HG02610 (cell line): ENCODE data around the gene USP40.

Experiments
- ATAC-seq: cut with Tn5 transposase; IDR thresholded peaks from one replicate; pipeline ENCODE4 v1.9.1; 2021; ENCODE audit warnings: mild to moderate bottlenecking, moderate library complexity; ENCODE audit not compliant: unreplicated experiment

The USP40 gene

DNA sequence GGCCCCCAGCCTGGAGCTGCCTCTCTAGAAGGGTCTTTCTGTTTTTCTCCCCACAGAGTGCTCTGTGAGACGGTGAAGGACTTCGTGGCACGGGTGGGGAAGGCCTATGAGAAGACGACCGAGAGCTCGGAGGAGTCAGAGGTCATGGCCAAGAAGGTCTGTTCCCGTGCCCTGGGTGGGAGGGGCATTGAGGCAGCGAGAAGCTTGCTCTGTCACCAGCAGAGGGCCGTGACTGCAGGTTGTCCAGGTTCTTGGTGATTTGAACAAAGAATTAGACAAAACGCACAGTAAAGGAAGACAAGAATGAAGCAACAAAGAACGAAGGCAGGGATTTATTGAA lies 118.4 kb downstream of the USP40 start:
- no peak for ATAC-seq

DNA sequence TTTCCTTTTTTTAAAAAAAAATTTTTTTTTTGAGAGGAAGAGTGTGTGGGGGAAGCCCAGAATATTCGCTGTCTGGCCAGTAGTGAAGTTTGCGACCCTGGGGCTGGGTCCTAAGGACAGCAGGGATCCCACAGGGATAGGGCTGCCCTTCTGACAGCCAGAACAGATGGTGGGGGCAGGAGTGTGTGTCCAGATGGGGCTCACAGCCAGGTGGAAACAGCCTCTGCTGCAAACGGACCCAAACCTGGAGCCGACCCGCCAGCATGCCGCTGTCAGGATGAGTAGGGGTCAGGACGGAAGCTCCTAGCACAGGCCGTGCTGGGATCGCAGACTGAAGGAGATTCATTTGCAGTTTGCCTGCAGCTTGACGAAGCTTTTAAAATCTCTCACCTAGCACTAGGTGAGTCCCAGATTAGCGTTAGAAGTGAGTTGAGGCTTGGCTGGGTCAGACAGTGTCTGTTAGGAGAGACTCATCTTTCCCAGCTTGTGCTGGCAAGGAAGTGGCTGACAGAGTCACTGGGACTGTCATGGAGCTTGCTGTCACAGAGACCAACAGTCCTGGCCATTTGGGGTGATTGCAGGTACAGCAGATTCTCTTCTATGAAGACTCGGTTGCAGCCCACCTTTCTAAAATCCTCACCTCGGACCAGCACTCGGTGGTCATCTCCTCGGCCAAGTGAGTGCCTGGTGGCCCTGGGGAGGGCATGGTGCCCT lies 118.9 kb downstream of the USP40 start:
- no peak for ATAC-seq

DNA sequence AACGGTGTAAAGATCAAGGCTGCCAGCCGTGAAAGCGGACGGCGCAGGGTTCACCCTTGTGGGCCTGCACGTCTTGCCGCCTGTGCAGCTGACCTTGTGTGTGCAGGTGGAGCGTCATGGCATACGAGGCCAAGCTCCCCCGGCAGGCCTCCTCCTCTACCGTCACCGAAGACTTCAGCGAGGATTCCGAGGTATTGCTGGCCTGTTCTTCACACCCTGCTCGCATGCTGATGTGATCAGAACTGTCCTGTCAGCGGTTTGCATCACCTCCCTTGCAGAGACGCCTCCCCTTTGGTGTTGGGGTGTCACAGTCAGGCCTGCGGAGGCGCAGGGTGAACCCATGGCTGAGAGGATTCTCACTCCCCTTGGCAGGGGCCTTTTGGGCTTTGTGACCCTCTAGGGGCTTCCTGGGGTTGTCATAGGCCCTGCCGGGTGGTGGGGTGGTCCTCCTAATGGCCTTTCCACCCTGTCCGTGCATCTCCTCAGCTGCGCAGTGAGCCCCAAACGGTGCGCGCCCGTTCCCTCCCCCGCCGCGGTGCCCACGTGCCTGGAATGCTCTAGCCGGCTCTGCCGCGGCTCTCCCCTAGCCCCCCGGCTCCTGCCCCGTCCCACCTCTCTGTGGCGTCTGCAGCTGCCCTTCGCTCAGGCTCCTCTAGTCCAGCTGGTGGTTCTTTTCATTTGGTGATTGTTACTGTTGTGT lies 119.8 kb downstream of the USP40 start:
- ATAC-seq, result no peak

- ATAC-seq, result no peak
Observed at GRCh38 chr2:233446121-233446520, 120.5 kb downstream of the USP40 start.

- ATAC-seq, result no peak
Observed at GRCh38 chr2:233445152-233445830, 121.3 kb downstream of the USP40 start.

- ATAC-seq, result no peak
Observed at GRCh38 chr2:233444501-233444900, 122.1 kb downstream of the USP40 start.

DNA sequence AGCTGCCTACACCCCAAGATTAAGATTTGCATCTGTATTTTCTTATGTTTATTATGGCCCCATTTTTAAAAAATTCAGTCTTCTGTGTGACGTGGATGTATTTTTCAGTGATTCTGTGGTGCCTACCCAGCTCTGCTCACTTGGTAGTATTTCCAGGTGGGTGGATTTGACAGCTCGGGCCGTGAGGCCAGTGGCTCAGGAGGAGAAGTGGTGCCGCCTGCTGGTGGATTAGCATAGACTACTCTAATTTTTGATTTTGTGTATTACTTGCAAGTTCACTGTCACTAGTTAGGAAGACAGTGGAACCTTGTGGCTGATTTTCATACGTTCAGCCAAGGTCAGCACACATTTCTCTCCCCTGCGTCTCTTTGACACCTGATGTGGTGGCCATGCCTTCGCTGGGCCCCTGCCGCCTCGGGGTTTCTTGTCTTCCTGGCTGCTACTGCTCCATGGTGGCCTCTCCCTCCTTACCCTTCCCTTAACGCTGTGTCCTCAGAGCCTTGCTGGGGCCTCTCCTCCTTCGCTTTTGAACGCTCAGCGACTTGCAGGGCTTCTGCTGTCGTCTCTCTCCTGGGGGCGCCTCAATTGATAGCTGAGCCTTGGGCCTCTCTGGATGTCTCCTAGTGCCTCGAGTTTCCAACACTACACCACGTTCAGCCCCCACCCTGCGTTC lies 122.9 kb downstream of the USP40 start:
- ATAC-seq, result no peak

GRCh38 chr2:233442028-233442310 lies 124.6 kb downstream of the USP40 start:
- ATAC-seq, result no peak

- no peak for ATAC-seq
Observed at GRCh38 chr2:233441161-233442027, 125.2 kb downstream of the USP40 start.

DNA sequence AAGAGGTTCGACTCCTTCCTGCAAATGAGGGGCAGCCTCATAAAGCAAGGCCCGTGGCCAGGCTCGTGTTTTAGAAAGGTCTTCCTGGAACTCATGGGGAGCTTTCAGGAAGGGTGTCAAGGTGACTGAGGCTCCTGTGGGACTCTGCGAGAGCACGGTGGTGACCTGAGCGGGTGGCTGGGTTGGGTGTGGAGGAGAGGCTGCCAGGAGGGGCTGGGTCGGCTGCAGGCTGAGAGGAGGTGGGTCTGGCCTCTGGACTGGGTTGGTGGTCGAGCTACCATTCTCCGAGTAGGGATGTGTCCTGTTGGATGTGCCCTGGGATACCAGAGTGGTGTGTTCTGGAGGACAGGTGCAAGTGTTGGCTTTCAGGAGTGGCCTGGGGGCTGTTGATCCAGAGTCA lies 125.9 kb downstream of the USP40 start:
- ATAC-seq, result no peak

DNA sequence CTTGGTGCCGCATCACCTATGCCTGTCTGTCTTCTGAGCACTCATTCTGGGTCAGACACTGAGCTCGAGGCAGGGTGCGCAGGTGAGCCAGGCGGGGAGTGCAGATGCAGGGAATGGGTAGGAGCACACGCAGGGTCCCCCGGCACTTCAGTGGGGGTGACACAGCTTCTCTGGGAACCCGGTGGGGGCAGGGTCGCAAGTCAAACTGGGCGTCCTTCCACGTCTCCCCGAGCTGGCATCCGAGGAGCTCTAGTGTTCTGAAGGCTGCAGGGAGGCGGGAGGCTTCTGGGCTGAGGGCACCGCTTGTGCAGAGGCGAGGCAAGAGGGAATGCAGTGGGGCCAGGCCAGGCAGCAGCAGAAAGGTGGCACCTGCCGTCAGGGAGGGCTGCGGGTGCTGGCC lies 126.3 kb downstream of the USP40 start:
- ATAC-seq, result no peak

DNA sequence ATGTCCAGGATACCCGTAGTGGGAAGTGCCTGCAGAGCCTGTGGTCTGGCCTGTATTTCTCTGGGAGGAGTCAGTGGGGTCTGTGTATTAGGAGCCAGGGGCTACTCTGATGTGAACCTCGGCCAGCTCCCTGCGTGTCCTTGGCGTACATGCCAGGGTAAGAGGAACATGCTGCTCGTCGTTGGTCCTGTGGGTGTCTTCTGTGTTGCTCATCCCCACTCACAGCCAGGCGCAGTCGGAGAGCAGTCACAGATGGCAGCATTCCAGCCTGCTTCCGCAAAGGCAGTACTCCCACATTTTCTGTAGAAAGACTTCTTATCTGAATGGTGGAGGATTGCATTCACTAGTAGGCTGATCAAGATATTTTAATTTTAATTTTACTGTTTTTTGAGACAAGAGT lies 127.4 kb downstream of the USP40 start:
- ATAC-seq, result no peak

DNA sequence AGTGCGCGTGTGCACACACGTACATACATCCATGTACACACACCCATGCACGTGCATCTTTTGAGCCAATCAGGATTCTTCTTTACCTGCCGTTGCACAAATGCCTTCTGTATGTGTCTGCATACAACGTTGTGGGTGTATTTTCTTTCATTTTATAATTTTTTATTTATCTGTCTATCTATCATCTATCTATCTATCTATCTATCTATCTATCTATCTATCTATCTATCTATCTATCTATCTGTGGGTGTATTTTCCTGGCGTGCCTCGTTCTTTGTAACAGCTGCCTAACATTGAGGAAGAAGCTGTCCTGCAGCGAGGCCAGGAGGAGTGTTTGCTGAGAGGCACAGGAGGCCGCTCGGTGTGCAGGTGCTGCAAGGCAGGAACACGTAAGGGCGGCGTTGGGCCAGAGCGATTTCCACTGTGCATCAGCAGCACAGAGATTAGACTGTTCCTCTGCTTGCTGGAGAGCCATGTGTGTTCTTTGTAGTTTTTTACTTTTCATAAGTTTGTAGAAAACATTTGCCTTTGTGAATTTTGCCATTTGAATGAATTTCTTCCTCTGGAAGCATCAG lies 127.9 kb downstream of the USP40 start:
- no peak for ATAC-seq

DNA sequence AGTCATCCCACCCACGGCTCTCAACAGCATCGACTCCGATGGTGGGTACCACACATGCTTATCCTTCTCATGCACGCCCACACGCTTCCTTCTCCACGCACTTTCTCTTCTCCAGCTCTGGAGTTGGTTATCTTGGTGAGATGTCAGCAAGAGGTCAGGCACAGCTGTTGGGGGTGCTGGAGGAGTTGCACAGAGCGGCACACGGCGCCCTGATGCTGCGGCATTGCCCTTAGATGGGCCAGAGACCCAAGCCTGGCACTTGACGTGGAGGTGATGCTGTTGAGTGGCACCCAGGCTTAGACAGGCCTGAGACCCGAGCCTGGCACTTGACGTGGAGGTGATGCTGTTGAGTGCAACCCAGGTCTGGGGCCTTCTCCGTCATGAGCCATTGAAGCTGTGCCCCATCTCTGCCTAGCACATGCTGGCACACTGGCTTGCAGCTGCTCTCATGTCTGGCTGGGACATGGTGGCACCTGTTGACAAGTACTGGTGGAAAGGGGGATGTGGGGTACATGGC lies 129.1 kb downstream of the USP40 start:
- ATAC-seq, result no peak

DNA sequence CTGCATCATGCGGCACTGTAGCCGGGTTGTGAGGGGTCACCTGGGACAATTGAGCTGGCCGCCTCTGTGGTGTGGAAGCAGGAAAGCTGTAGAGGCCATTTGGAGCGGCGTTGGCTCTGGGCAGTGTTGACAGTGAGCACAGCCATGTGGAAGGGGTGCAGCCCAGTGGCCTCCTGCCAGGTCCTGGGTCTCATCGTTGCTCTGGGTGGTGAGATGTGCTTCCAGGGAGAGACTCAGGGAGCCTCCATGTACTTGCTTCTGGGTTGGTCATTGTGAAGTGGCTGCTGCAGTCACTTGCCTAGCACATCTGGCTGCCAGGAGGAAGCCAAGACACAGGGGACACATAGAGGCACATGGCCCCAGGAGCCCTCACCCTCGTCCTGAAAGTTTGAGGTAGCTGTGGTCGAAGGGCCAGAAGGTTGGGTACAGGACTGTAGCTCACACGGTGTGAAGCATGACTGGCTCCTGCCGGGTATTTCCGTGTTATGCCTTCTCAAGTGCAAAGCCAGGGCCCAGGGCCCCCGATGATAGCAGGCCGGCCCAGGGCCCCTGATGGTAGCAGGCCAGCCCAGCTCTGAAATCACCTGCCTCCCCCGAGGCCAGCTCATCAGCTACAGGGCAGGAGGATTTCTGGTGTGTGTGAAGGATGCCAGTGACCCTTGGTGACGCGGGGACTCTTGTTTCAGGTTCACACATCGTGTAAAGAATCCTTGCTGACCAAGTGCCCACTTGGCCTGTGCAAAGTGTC lies 129.7 kb downstream of the USP40 start:
- ATAC-seq, result no peak

- no peak for ATAC-seq
Observed at GRCh38 chr2:233436191-233436581, 130.4 kb downstream of the USP40 start.

- ATAC-seq, result no peak
Observed at GRCh38 chr2:233435436-233436190, 131.0 kb downstream of the USP40 start.

GRCh38 chr2:233434666-233435330 lies 131.8 kb downstream of the USP40 start:
- ATAC-seq, result no peak
